ENCODE data around the gene DOK3.

DOK3 gene

GRCh38 chr5:177524539-177524900 is 14.9 kb upstream of the DOK3 start:
- no peak for DNase-seq (ENCODE audit: low read depth, low spot score)
- Histone ChIP-seq H3K36me3 (ENCODE audit: control insufficient read depth, insufficient read depth, low read length) (peaks cover 47% of the 10 kb centered on the region), H3K27me3 (ENCODE audit: control insufficient read depth, insufficient read depth, low read length) (no peaks in the 10 kb centered on the region), H3K9me3 (ENCODE audit: control insufficient read depth, insufficient read depth, low read length) (no peaks in the 10 kb centered on the region), H3K27ac (ENCODE audit: low read length) (no peak overlapping the region), H3K4me3 (ENCODE audit: low read length) (no peak overlapping the region), H3K4me1 (ENCODE audit: control insufficient read depth, insufficient read depth, low read length) (no peaks in the 10 kb centered on the region)
- WGBS (ENCODE audit: insufficient coverage, insufficient read length): no CpG with 5 or more reads among the region's 12 CpGs

- no peaks in the 10 kb centered on the region for H3K4me1 ChIP-seq (ENCODE audit: control insufficient read depth, insufficient read depth, low read length)
- WGBS (ENCODE audit: insufficient coverage, insufficient read length): no CpG with 5 or more reads among the region's 19 CpGs
- no peak for DNase-seq (ENCODE audit: low read depth, low spot score)
Observed at GRCh38 chr5:177523711-177524538, 14.3 kb upstream of the DOK3 start.

GRCh38 chr5:177520916-177521513 is 11.4 kb upstream of the DOK3 start:
- DNase-seq (ENCODE audit: low read depth, low spot score): no peak
- H3K27ac ChIP-seq (ENCODE audit: low read length): no peak overlapping the region

More at GRCh38 chr5:177523711-177524538, 14.3 kb upstream of the DOK3 start:
- Histone ChIP-seq H3K36me3 (ENCODE audit: control insufficient read depth, insufficient read depth, low read length) (peaks cover 45% of the 10 kb centered on the region), H3K4me3 (ENCODE audit: low read length) (no peak overlapping the region), H3K27me3 (ENCODE audit: control insufficient read depth, insufficient read depth, low read length) (no peaks in the 10 kb centered on the region), H3K9me3 (ENCODE audit: control insufficient read depth, insufficient read depth, low read length) (no peaks in the 10 kb centered on the region), H3K27ac (ENCODE audit: low read length) (no peak overlapping the region)

GRCh38 chr5:177520271-177520670 is 10.6 kb upstream of the DOK3 start:
- no CpG with 5 or more reads among the region's 3 CpGs for WGBS (ENCODE audit: insufficient coverage, insufficient read length)
- Histone ChIP-seq H3K4me1 (ENCODE audit: control insufficient read depth, insufficient read depth, low read length) (no peaks in the 10 kb centered on the region), H3K27ac (ENCODE audit: low read length) (no peak overlapping the region), H3K4me3 (ENCODE audit: low read length) (no peak overlapping the region), H3K27me3 (ENCODE audit: control insufficient read depth, insufficient read depth, low read length) (no peaks in the 10 kb centered on the region), H3K36me3 (ENCODE audit: control insufficient read depth, insufficient read depth, low read length) (peaks cover 39% of the 10 kb centered on the region), H3K9me3 (ENCODE audit: control insufficient read depth, insufficient read depth, low read length) (no peaks in the 10 kb centered on the region)
- no peak for DNase-seq (ENCODE audit: low read depth, low spot score)

More at GRCh38 chr5:177520916-177521513, 11.4 kb upstream of the DOK3 start:
- no peaks in the 10 kb centered on the region for H3K9me3 ChIP-seq (ENCODE audit: control insufficient read depth, insufficient read depth, low read length)
- H3K27me3 ChIP-seq (ENCODE audit: control insufficient read depth, insufficient read depth, low read length): no peaks in the 10 kb centered on the region
- no CpG with 5 or more reads among the region's 2 CpGs for WGBS (ENCODE audit: insufficient coverage, insufficient read length)
- no peak overlapping the region for H3K4me3 ChIP-seq (ENCODE audit: low read length)
- no peaks in the 10 kb centered on the region for H3K4me1 ChIP-seq (ENCODE audit: control insufficient read depth, insufficient read depth, low read length)
- H3K36me3 ChIP-seq (ENCODE audit: control insufficient read depth, insufficient read depth, low read length): peaks cover 32% of the 10 kb centered on the region

- Histone ChIP-seq H3K4me1 (ENCODE audit: control insufficient read depth, insufficient read depth, low read length) (no peaks in the 10 kb centered on the region), H3K4me3 (ENCODE audit: low read length) (no peak overlapping the region), H3K27me3 (ENCODE audit: control insufficient read depth, insufficient read depth, low read length) (no peaks in the 10 kb centered on the region), H3K27ac (ENCODE audit: low read length) (no peak overlapping the region), H3K36me3 (ENCODE audit: control insufficient read depth, insufficient read depth, low read length) (peaks cover 39% of the 10 kb centered on the region), H3K9me3 (ENCODE audit: control insufficient read depth, insufficient read depth, low read length) (no peaks in the 10 kb centered on the region)
- DNase-seq (ENCODE audit: low read depth, low spot score): no peak
- no CpG with 5 or more reads among the region's 13 CpGs for WGBS (ENCODE audit: insufficient coverage, insufficient read length)
Observed at GRCh38 chr5:177519463-177520235, 10.0 kb upstream of the DOK3 start.

DNA sequence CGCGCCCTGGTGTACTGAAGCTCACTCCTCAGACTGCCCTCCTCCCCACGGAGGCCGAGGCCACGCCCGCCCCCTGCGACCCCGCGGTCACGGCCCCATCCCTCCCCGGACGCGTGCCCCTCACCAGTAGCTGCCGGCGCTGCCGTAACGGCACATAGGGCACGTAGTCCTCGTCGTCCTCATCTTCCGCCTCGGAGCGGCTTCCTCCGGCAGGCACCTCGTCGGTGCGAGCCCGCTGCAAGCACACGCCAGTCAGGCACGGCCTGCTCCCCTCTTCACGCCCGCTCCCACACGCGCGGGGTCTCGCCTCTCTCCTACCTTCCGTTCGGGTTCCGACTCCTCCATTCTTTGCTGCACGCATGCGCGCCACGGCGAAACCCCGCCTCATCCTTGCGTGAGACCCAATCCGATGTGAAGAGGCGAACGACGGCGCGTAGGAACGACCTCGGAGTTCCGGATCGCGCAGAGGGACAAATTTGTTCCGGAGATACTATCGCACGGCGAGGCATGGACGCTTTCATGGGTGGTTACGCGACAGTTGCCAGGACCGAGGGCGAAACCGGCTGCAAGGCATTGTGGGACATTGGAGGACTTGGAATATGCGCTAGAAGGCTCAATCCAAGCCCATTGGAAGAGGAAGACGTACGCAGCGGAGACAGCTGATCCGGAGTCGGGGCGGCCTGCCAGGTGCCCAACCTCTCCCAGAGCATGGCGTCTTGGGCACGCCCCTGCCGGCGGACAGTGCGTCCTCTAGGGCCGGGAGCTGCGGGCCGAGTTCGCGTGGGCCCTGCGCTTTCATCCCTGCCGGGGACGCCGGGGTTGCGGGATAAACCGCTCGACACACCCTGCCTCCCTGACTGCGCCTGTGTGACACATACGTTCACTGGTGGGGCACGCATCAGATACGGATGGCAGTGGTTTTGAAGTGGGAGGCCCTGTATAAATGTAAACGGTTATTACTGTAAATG is 7.3 kb upstream of the DOK3 start, which contains the start of gene DDX41:
Gene DDX41 (minus strand): TSS at position 361 of the 968 bp plus-strand sequence. CDS start 16 bp downstream, at position 345.
- peak; percentile 94 for DNase-seq (ENCODE audit: low read depth, low spot score)
- Histone ChIP-seq H3K36me3 (ENCODE audit: control insufficient read depth, insufficient read depth, low read length) (peaks cover 52% of the 10 kb centered on the region), H3K4me3 (ENCODE audit: low read length) (peak within 1 kb of the TSS; percentile 87), H3K27me3 (ENCODE audit: control insufficient read depth, insufficient read depth, low read length) (no peaks in the 10 kb centered on the region), H3K4me1 (ENCODE audit: control insufficient read depth, insufficient read depth, low read length) (no peaks in the 10 kb centered on the region), H3K9me3 (ENCODE audit: control insufficient read depth, insufficient read depth, low read length) (no peaks in the 10 kb centered on the region), H3K27ac (ENCODE audit: low read length) (no peak within 1 kb of the TSS)
- no CpG with 5 or more reads among the region's 96 CpGs for WGBS (ENCODE audit: insufficient coverage, insufficient read length)

GRCh38 chr5:177515580-177515979 is 6.0 kb upstream of the DOK3 start:
- no CpG with 5 or more reads among the region's 7 CpGs for WGBS (ENCODE audit: insufficient coverage, insufficient read length)
- no peaks in the 10 kb centered on the region for H3K9me3 ChIP-seq (ENCODE audit: control insufficient read depth, insufficient read depth, low read length)
- no peaks in the 10 kb centered on the region for H3K4me1 ChIP-seq (ENCODE audit: control insufficient read depth, insufficient read depth, low read length)
- H3K27me3 ChIP-seq (ENCODE audit: control insufficient read depth, insufficient read depth, low read length): no peaks in the 10 kb centered on the region
- peaks cover 58% of the 10 kb centered on the region for H3K36me3 ChIP-seq (ENCODE audit: control insufficient read depth, insufficient read depth, low read length)
- no peak overlapping the region for H3K27ac ChIP-seq (ENCODE audit: low read length)
- no peak for DNase-seq (ENCODE audit: low read depth, low spot score)
- H3K4me3 ChIP-seq (ENCODE audit: low read length): no peak overlapping the region

DNA sequence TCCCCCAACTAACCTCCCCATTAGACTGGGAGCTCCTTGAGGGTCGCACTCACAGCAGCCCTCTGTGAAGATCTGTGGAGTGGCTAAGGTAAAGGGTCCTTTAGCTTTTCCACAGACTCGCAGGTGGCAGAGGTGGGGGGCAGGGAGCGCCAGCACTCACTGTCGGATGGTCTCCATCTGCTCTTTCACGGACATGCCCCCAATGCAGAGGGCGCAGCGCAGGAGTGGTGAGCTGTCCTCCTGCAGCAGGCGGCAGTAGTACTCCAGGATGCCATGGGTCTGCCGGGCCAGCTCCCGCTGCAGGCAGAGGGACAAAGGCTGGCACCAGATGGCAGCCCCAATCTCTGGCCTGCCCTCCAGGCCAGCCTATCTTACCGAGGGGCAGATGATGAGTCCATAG is 4.9 kb upstream of the DOK3 start:
- no CpG with 5 or more reads among the region's 11 CpGs for WGBS (ENCODE audit: insufficient coverage, insufficient read length)

GRCh38 chr5:177513500-177513899 is 3.9 kb upstream of the DOK3 start:
- Histone ChIP-seq H3K27ac (ENCODE audit: low read length) (no peak overlapping the region), H3K4me1 (ENCODE audit: control insufficient read depth, insufficient read depth, low read length) (peaks cover 12% of the 10 kb centered on the region), H3K36me3 (ENCODE audit: control insufficient read depth, insufficient read depth, low read length) (peaks cover 53% of the 10 kb centered on the region), H3K27me3 (ENCODE audit: control insufficient read depth, insufficient read depth, low read length) (no peaks in the 10 kb centered on the region), H3K4me3 (ENCODE audit: low read length) (no peak overlapping the region), H3K9me3 (ENCODE audit: control insufficient read depth, insufficient read depth, low read length) (no peaks in the 10 kb centered on the region)
- WGBS (ENCODE audit: insufficient coverage, insufficient read length): no CpG with 5 or more reads among the region's 15 CpGs
- DNase-seq (ENCODE audit: low read depth, low spot score): no peak

More for the DNA sequence above, 4.9 kb upstream of the DOK3 start:
- Histone ChIP-seq H3K4me1 (ENCODE audit: control insufficient read depth, insufficient read depth, low read length) (peaks cover 8% of the 10 kb centered on the region), H3K36me3 (ENCODE audit: control insufficient read depth, insufficient read depth, low read length) (peaks cover 53% of the 10 kb centered on the region), H3K4me3 (ENCODE audit: low read length) (no peak overlapping the region), H3K9me3 (ENCODE audit: control insufficient read depth, insufficient read depth, low read length) (no peaks in the 10 kb centered on the region), H3K27ac (ENCODE audit: low read length) (no peak overlapping the region), H3K27me3 (ENCODE audit: control insufficient read depth, insufficient read depth, low read length) (no peaks in the 10 kb centered on the region)
- no peak for DNase-seq (ENCODE audit: low read depth, low spot score)
